IPS-15b (cell line): ENCODE results near the gene BTBD10.

Source experiments
- H3K27me3 ChIP-seq: one replicate; pipeline ENCODE4 v1.6.1; 2013; ENCODE audit warnings: low read length; ENCODE audit not compliant: control insufficient read depth, insufficient read depth
- H3K36me3 ChIP-seq: one replicate; pipeline ENCODE4 v1.6.1; 2013; ENCODE audit warnings: low read length; ENCODE audit not compliant: control insufficient read depth, insufficient read depth
- H3K4me1 ChIP-seq: one replicate; pipeline ENCODE4 v1.6.1; 2013; ENCODE audit warnings: mild to moderate bottlenecking, low read length; ENCODE audit not compliant: control insufficient read depth, insufficient read depth
- H3K4me3 ChIP-seq: one replicate; pipeline ENCODE4 v1.5.1; 2013; ENCODE audit warnings: low read depth, low read length
- H3K9ac ChIP-seq: one replicate; pipeline ENCODE4 v1.6.1; 2013; ENCODE audit warnings: low read depth, mild to moderate bottlenecking, low read length
- H3K9me3 ChIP-seq: one replicate; pipeline ENCODE4 v1.6.1; 2013; ENCODE audit warnings: mild to moderate bottlenecking, low read length; ENCODE audit not compliant: control insufficient read depth, insufficient read depth

The BTBD10 gene

GRCh38 chr11:13468750-13469149, 5.7 kb upstream of the BTBD10 start:
- Histone ChIP-seq H3K36me3 (no peaks in the 10 kb centered on the region), H3K9me3 (no peaks in the 10 kb centered on the region), H3K9ac (no peak overlapping the region), H3K4me3 (no peak overlapping the region), H3K27me3 (no peaks in the 10 kb centered on the region), H3K4me1 (peaks cover 10% of the 10 kb centered on the region)

DNA sequence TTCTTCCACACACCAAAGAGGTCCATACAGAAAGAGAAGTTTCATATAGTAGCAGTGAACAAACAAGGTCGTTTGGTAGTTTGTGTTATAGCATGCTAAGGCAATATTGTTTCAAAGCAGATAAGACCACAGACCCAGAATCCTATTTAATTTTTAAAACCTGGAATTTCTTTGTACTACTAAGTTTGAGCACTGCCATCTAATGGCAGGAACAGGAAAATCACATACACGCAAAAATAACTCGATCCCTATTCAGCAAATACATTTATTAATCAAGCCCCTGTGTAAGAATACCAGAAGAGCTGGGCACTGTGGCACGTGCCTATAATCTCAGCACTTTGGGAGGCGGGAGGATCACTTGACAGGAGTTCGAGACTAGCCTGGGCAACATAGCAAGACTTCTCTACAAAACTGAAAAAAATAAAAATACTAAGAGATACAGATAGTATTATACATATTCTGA, 2.9 kb upstream of the BTBD10 start:
- no peak overlapping the region for H3K9ac ChIP-seq
- H3K4me1 ChIP-seq = peaks cover 2% of the 10 kb centered on the region
- no peaks in the 10 kb centered on the region for H3K27me3 ChIP-seq
- H3K9me3 ChIP-seq = no peaks in the 10 kb centered on the region
- H3K36me3 ChIP-seq = no peaks in the 10 kb centered on the region
- no peak overlapping the region for H3K4me3 ChIP-seq

GRCh38 chr11:13463779-13464290, 813 bp upstream of the BTBD10 start:
- Histone ChIP-seq H3K9me3 (no peaks in the 10 kb centered on the region), H3K4me3 (peak overlapping the region; percentile 98), H3K27me3 (no peaks in the 10 kb centered on the region), H3K4me1 (peaks cover 2% of the 10 kb centered on the region), H3K36me3 (no peaks in the 10 kb centered on the region), H3K9ac (peak overlapping the region; percentile 81)

- Histone ChIP-seq H3K36me3 (no peaks in the 10 kb centered on the region), H3K4me3 (peak overlapping the region; percentile 98), H3K9me3 (no peaks in the 10 kb centered on the region), H3K27me3 (no peaks in the 10 kb centered on the region), H3K4me1 (peaks cover 2% of the 10 kb centered on the region), H3K9ac (no peak overlapping the region)
Observed at GRCh38 chr11:13462311-13462900, 616 bp downstream of the BTBD10 start.

GRCh38 chr11:13461291-13461690, 1.7 kb downstream of the BTBD10 start:
- H3K27me3 ChIP-seq = no peaks in the 10 kb centered on the region
- no peak overlapping the region for H3K4me3 ChIP-seq
- H3K36me3 ChIP-seq = no peaks in the 10 kb centered on the region
- H3K9me3 ChIP-seq = no peaks in the 10 kb centered on the region
- H3K4me1 ChIP-seq = no peaks in the 10 kb centered on the region
- no peak overlapping the region for H3K9ac ChIP-seq

GRCh38 chr11:13450832-13451397, 12.1 kb downstream of the BTBD10 start:
- no peak overlapping the region for H3K4me3 ChIP-seq
- H3K36me3 ChIP-seq = no peaks in the 10 kb centered on the region
- H3K4me1 ChIP-seq = no peaks in the 10 kb centered on the region
- H3K9me3 ChIP-seq = no peaks in the 10 kb centered on the region
- H3K27me3 ChIP-seq = no peaks in the 10 kb centered on the region
- H3K9ac ChIP-seq = no peak overlapping the region

- Histone ChIP-seq H3K4me3 (no peak overlapping the region), H3K9ac (no peak overlapping the region), H3K27me3 (no peaks in the 10 kb centered on the region), H3K9me3 (no peaks in the 10 kb centered on the region), H3K4me1 (no peaks in the 10 kb centered on the region), H3K36me3 (no peaks in the 10 kb centered on the region)
Observed at GRCh38 chr11:13449522-13449921, 13.5 kb downstream of the BTBD10 start.

DNA sequence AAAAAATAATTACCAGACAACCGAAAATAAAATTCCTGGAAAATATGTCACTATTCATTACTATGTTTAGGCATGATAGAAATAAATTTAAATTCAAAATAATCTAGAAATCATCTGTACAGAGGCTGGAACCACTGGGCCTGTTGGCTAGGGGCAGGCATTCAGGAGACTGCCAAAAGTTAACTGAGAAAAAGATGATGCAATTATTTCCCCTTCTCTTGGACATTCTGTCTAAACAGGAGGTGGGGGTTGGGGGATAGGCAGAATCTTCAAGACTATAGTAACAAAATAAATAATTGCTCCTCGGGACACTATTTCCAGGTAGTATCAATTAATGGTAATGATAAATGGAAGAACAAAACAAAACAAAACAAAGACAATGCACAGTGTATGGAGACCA, 14.1 kb downstream of the BTBD10 start:
- Histone ChIP-seq H3K27me3 (no peaks in the 10 kb centered on the region), H3K9me3 (no peaks in the 10 kb centered on the region), H3K36me3 (no peaks in the 10 kb centered on the region), H3K4me1 (no peaks in the 10 kb centered on the region), H3K9ac (no peak overlapping the region), H3K4me3 (no peak overlapping the region)

- no peaks in the 10 kb centered on the region for H3K9me3 ChIP-seq
- no peak overlapping the region for H3K4me3 ChIP-seq
- no peaks in the 10 kb centered on the region for H3K27me3 ChIP-seq
- H3K4me1 ChIP-seq = no peaks in the 10 kb centered on the region
- H3K36me3 ChIP-seq = no peaks in the 10 kb centered on the region
- no peak overlapping the region for H3K9ac ChIP-seq
Observed at GRCh38 chr11:13446444-13446843, 16.6 kb downstream of the BTBD10 start.

- Histone ChIP-seq H3K4me3 (no peak overlapping the region), H3K27me3 (no peaks in the 10 kb centered on the region), H3K9ac (no peak overlapping the region), H3K36me3 (no peaks in the 10 kb centered on the region), H3K4me1 (no peaks in the 10 kb centered on the region), H3K9me3 (no peaks in the 10 kb centered on the region)
Observed at GRCh38 chr11:13445588-13445987, 17.4 kb downstream of the BTBD10 start.

GRCh38 chr11:13440100-13440855, 22.7 kb downstream of the BTBD10 start:
- Histone ChIP-seq H3K9ac (no peak overlapping the region), H3K4me1 (peaks cover 24% of the 10 kb centered on the region), H3K27me3 (no peaks in the 10 kb centered on the region), H3K36me3 (no peaks in the 10 kb centered on the region), H3K4me3 (no peak overlapping the region), H3K9me3 (no peaks in the 10 kb centered on the region)

DNA sequence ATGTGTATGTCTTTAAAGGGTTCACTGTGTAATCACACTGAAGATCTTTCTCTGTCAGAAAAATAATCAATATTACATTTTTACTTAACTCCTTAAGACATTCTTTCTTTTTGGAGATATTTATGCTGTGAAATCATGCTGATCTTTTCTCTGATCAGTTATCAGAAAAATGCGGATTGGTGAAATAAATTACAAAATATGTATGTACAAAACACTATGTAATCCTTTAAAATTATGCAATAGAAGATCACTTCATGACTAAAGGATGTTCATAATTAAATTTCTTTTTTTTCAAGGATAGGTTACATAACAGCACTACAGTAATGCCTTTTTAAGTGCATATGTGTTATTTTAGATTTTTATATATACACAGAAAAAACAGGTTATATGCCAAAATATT, 24.7 kb downstream of the BTBD10 start:
- peaks cover 40% of the 10 kb centered on the region for H3K4me1 ChIP-seq

More for the DNA sequence above, 24.7 kb downstream of the BTBD10 start:
- Histone ChIP-seq H3K9ac (no peak overlapping the region), H3K4me3 (no peak overlapping the region), H3K27me3 (no peaks in the 10 kb centered on the region), H3K36me3 (no peaks in the 10 kb centered on the region), H3K9me3 (no peaks in the 10 kb centered on the region)
